HG03108 (cell line): Measurements from ENCODE around the gene ALDOC.
"Not testable (repeated sequence)": the region's sequence is repeated elsewhere in the genome, so short reads cannot be mapped to it uniquely, and the experiment has no call there.

Experiments
- ATAC-seq: cut with Tn5 transposase; IDR thresholded peaks from one replicate; pipeline ENCODE4 v1.9.1; 2021; ENCODE audit warnings: moderate library complexity; ENCODE audit not compliant: unreplicated experiment

ALDOC gene

DNA sequence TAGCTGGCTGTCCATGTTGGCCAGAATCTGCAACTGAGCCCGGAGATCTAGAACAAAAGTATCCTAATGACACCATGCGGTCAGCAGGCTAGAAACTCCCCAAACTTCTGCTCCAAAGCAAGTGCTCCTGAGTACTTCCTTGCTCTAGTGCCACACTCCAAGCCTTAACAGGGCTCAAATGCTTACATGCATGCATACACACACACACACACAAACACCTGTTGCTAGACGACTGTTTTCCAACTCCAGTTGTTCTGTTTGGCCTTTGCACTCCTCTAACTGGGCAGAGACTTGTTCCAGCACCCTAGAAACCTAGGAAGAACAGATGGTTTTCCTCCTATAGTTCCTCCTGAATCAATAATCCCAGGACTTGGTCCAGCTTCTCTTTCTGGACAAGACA lies 7.7 kb upstream of the ALDOC start:
- no peak for ATAC-seq

DNA sequence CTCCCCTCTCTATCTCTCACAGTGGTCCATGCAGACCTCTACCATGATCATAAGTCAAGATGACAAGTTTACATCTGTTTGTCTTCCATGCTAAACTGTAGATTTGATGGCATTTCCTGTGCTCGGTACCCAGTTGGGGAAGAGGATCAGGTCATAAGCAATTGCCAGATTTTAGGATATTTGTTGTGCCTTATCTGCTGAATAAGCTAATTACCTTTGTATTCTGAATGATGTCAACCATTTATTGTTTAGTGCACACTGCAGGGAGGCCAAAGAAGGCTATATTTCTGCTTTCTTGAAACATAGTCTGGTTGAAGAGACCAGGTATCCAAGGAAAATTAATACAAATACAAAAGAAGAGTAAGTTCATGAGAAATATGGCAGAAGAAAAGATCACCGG lies 5.8 kb upstream of the ALDOC start:
- no peak for ATAC-seq

GRCh38 chr17:28580959-28581358 lies 4.3 kb upstream of the ALDOC start:
- no peak for ATAC-seq

DNA sequence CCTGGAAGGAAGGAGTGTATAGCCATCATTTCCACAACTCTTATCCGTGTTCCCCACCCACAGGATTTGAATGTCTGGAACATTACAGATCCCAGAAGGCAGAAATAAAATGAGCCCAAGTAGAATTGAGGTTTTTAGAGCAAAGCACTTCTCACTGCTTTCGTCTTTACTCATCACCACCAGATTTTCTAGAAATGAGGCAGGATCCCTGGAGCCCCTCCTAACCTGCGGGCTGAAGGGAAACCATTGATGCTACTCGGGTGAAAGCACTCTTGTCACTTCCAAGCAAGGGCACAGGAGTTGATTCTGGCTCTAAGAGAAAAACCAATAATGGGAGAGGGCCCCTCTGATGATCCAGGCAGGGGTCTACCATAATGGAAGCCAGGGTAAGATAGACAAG lies 2.8 kb upstream of the ALDOC start:
- ATAC-seq, result no peak

- ATAC-seq, result no peak
Observed at GRCh38 chr17:28578246-28579195, 1.8 kb upstream of the ALDOC start.

DNA sequence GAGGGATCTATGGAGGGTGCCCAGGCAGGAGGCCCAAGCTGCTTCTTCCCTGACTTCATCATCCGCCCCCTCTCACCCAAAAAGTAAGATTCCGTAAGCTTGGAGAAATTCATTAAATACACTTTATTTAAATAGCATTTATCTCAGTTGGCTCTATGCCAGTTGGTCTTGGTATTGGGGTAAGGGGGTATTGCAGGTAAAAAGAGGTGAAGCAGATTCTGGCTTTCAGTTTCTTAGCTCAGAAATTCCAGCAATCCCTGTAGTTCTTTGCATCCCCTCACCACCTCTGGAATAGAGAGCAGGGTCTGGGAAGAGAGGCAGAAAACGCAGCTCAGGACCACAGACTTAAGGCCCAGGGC lies 750 bp upstream of the ALDOC start:
- no peak for ATAC-seq

DNA sequence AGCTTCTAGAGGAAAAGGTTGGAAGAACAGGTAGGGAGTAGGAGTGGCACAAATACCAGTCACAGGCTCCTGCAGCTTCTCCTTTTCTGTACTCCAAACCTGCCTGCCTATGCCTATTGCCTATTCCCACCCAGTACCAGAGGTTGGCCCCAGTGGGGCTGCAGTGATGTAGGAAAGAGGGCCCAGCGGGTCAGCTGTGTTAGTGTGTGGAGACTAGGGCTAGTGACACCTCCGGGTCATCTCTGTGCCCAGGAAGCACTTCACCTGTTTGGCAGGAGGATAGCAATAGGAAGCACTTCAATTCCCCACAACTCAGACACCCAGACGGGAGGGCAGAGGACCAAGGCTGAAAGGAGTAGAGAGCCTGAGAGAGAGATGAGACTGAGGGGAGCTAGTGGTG lies 679 bp downstream of the ALDOC start:
- not testable (repeated sequence) for ATAC-seq

DNA sequence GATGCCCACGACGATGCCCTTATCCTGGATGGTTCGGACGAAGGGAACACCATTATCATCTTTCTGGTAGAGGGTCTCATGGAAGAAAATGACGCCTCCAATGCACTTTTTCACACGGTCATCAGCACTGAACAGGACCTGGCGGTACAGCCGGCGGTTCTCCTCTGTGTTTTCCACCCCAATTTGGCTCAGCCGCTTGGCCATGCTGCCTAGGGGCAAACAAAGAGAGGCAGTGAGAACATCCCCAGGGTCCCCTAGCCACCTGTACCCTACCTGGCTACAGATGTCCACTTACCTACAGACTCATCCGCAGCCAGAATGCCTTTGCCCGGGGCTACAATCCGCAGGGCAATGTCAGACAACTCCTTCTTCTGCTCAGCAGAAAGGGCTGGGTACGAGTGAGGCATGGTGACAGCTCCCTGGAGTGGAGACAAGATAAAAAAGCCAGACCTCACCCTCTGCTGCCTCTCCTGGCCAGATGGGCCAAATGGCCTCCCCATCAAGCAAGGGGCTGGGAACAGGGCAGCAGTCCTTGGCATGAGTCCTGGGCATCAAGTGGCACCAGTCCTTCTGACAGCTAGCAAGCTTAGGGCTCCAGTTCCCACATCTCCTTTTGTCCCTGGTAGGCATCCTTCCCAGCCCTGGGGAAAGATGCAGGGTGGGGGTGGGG lies 1.4 kb downstream of the ALDOC start:
- ATAC-seq, result no peak

- ATAC-seq, result no peak
Observed at GRCh38 chr17:28574526-28574925, 2.2 kb downstream of the ALDOC start.

GRCh38 chr17:28573966-28574480 lies 2.7 kb downstream of the ALDOC start:
- no peak for ATAC-seq

DNA sequence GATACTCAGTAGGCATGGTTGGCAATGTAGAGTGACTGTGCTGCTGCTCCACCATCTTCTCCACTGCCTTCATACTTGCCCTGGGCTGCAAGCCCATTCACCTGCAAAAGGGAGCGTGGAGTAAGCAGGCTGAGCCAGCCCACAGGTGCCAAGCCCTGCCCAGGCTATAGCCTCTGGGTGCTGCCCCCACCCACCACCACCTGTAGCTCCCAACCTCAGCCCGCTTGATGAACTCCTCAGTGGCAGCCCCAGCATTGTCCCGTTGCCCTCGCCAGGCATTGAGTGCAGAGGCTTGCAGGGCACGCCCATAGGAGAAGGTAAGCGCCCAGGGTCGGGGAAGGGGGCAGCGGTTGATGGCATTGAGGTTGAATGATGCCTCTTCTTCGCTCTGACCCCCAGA lies 3.2 kb downstream of the ALDOC start:
- ATAC-seq, result no peak

- ATAC-seq, result no peak
Observed at GRCh38 chr17:28573040-28573380, 3.7 kb downstream of the ALDOC start.

- no peak for ATAC-seq
Observed at GRCh38 chr17:28572259-28573039, 4.2 kb downstream of the ALDOC start.

- peak; percentile 75 for ATAC-seq
Observed at GRCh38 chr17:28571361-28572122, 5.2 kb downstream of the ALDOC start, which contains the start of gene PIGS. Gene PIGS (minus strand): TSS chr17:28571524. CDS start chr17:28571496, 28 bp downstream.

GRCh38 chr17:28570716-28571360 lies 5.9 kb downstream of the ALDOC start:
- peak; percentile 34 for ATAC-seq

DNA sequence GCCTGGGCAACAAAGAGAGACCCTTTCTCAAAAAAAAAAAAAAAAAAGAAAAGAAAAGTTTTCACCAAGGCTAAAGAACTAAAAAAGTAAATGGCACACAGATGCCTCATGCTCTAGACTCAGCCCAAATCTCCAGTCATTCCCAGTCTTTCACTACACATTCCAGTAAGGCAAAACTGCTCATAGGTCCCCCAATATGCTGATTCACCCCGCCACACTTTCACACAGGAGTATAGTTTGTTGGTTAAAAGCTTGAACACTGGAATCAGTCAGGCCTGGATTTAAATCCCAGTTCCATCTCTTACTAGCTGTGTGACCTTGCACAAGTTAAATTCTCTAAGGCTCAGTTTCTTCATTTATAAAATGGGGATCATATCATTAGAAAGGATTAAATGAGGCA lies 7.2 kb downstream of the ALDOC start:
- no peak for ATAC-seq

DNA sequence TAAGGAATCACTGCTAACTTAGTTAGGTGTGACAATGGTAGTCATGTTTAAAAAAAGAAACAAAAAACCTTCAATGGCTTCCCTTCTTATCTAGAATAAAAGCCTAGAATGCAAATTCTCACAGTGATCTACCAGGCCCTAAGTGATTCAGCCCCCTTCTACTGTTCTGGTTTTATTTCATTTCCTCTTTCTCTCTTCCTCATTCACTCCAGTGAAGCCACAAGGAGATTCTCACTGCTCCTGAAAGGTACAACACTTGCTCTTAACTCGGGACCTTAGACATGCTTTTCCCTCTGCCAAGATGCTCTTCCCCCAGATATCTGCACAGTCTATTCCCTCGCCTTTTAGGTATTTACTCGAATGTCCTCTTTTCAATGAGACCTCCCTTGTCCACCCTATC lies 9.1 kb downstream of the ALDOC start:
- ATAC-seq, result peak; percentile 32

DNA sequence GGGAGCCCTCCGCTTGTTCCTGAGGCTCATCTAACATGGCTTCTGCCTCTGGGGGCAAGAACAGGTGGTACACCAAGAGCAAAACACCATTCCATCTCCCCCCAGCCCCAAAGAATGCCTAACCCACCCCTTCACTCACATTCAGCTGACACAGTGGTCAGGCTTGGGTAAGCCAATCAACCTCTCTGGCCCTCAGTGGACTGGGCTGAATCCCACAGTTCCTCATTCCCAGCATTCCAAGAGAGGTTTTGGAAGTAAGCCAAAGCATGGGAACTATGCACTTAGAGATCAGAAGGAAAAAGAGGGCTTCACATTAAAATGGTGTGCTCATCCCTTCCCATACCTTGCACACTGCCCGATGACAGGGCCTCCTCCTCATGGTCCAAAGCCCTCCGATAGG lies 13.2 kb downstream of the ALDOC start:
- ATAC-seq, result no peak

- ATAC-seq, result no peak
Observed at GRCh38 chr17:28555022-28555421, 21.7 kb downstream of the ALDOC start.

GRCh38 chr17:28554565-28554964 lies 22.1 kb downstream of the ALDOC start:
- ATAC-seq, result no peak
